ENCODE data around the gene KCND3. TPM values are rescaled to one million over a fixed set of nuclear protein-coding genes. Genes with fewer than 3 reads are reported as not detected.

Gene KCND3
- total and polyA plus RNA-seq, 8 donors = 2.5 to 18.6 (median 6.9) TPM

DNA sequence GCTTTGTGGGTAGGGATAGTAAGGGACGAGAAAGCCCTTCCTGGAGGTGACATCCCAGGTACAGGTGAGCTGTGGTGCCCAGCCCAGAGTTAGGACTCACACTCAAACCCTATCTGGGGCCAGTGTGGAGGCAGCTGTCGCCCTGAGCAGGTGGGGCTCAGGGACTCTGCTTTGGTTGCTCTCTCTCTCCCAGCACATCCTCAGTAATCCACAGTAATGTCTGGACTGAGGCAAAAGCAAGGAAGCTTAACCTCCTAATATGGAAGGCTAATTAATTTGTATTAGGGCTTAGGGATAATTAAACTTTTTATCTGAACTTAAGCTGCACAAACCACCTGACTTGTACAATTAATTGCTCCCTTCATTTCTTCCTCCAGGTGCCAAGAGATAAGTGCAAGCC lies 195.5 kb downstream of the KCND3 start:
- FAIRE-seq = no peak

GRCh38 chr1:111792249-111792648 lies 197.2 kb downstream of the KCND3 start:
- Histone ChIP-seq H3K4me3 (no peak overlapping the region), H3K36me3 (no peaks in the 10 kb centered on the region), H3K4me1 (no peaks in the 10 kb centered on the region), H3K27ac (no peak overlapping the region), H3K9me3 (no peaks in the 10 kb centered on the region), H3K27me3 (no peaks in the 10 kb centered on the region)
- ATAC-seq (no peak), FAIRE-seq (no peak), DNase-seq (no peak)
- no peak for TF ChIP-seq CTCF (IDR thresholded peaks at IDR 0.05)
- intact Hi-C loops (cut with DNase I) = no loop called here
- WGBS, 2 donors = 58 to 59% methylated on average over 5 of the region's 5 CpGs

More for the DNA sequence above, 195.5 kb downstream of the KCND3 start:
- 56 to 59% methylated on average over 2 of the region's 2 CpGs for WGBS, 2 donors
- Histone ChIP-seq H3K4me1 (no peaks in the 10 kb centered on the region), H3K4me3 (no peak overlapping the region), H3K27me3 (no peaks in the 10 kb centered on the region), H3K9me3 (no peaks in the 10 kb centered on the region), H3K27ac (no peak overlapping the region), H3K36me3 (no peaks in the 10 kb centered on the region)
- TF ChIP-seq CTCF (IDR thresholded peaks at IDR 0.05) = no peak
- no peak for DNase-seq
- no peak for ATAC-seq
- intact Hi-C loops (cut with DNase I) = no loop called here

DNA sequence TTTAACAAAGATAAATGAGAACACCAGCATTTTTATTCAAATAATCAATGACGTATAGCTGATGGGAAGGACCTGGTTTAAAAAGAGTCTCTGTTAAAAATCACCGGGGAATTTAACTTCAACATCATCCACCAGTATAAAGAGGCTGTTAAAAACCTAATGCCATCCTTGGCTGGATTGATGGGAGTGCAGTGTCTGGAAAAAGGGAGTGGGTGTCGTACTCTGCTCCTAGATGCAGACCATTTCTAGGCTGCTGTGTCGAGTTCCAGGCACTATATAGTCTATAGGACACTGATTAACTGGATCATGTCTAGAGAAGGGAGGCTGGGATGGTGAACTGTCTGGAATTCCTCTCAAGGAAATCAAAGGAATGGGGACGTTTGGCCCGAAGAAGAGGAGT lies 197.7 kb downstream of the KCND3 start:
- no peak for DNase-seq
- TF ChIP-seq CTCF (IDR thresholded peaks at IDR 0.05) = no peak
- no peaks in the 10 kb centered on the region for H3K9me3 ChIP-seq
- WGBS, 2 donors = 65 to 77% methylated on average over 6 of the region's 6 CpGs
- H3K36me3 ChIP-seq = no peaks in the 10 kb centered on the region
- H3K4me1 ChIP-seq = no peaks in the 10 kb centered on the region
- intact Hi-C loops (cut with DNase I) = no loop called here
- H3K27ac ChIP-seq = no peak overlapping the region
- no peaks in the 10 kb centered on the region for H3K27me3 ChIP-seq
- no peak for FAIRE-seq
- no peak for ATAC-seq
- H3K4me3 ChIP-seq = no peak overlapping the region

- DNase-seq (no peak), ATAC-seq (peak in 3 of 4 donors; percentile 37 to 48 (median 41)), FAIRE-seq (no peak)
- 88 to 90% methylated on average over 2 of the region's 2 CpGs for WGBS, 2 donors
- Histone ChIP-seq H3K4me1 (no peaks in the 10 kb centered on the region), H3K27me3 (no peaks in the 10 kb centered on the region), H3K9me3 (no peaks in the 10 kb centered on the region), H3K27ac (no peak overlapping the region), H3K36me3 (no peaks in the 10 kb centered on the region), H3K4me3 (no peak overlapping the region)
- intact Hi-C loops (cut with DNase I) = no loop called here
- no peak for TF ChIP-seq CTCF (IDR thresholded peaks at IDR 0.05)
Measured at GRCh38 chr1:111789666-111790316, 199.7 kb downstream of the KCND3 start.

GRCh38 chr1:111789142-111789541 lies 200.3 kb downstream of the KCND3 start:
- no peak overlapping the region for H3K4me3 ChIP-seq
- no peak for TF ChIP-seq CTCF (IDR thresholded peaks at IDR 0.05)
- peak in 1 of 4 donors; percentile 42 for ATAC-seq
- H3K9me3 ChIP-seq = no peaks in the 10 kb centered on the region
- H3K27ac ChIP-seq = no peak overlapping the region
- WGBS, 2 donors = 71 to 80% methylated on average over 5 of the region's 5 CpGs
- intact Hi-C loops (cut with DNase I) = no loop called here
- no peaks in the 10 kb centered on the region for H3K4me1 ChIP-seq
- FAIRE-seq = no peak
- H3K27me3 ChIP-seq = no peaks in the 10 kb centered on the region
- DNase-seq = no peak
- no peaks in the 10 kb centered on the region for H3K36me3 ChIP-seq

All from pancreas (tissue), 10 donors.